GM12801 (cell line): ENCODE results near the gene MYO7A.

Experiments
- CTCF ChIP-seq: IDR thresholded peaks from one replicate; pipeline ENCODE4 v1.5.1; 2011; ENCODE audit warnings: control low read depth; ENCODE audit not compliant: insufficient read length; ENCODE audit errors: extremely low read depth

The MYO7A gene

GRCh38 chr11:77167111-77167626, 39.1 kb downstream of the MYO7A start:
- no peak for TF ChIP-seq CTCF

GRCh38 chr11:77167791-77168190, 39.7 kb downstream of the MYO7A start:
- no peak for TF ChIP-seq CTCF

- TF ChIP-seq CTCF: no peak
Measured at GRCh38 chr11:77170107-77170506, 42.1 kb downstream of the MYO7A start.

GRCh38 chr11:77171254-77171653, 43.2 kb downstream of the MYO7A start:
- TF ChIP-seq CTCF: no peak

GRCh38 chr11:77171885-77172665, 44.0 kb downstream of the MYO7A start:
- TF ChIP-seq CTCF: no peak

GRCh38 chr11:77172666-77172982, 44.6 kb downstream of the MYO7A start:
- TF ChIP-seq CTCF: no peak

GRCh38 chr11:77173494-77173893, 45.4 kb downstream of the MYO7A start:
- TF ChIP-seq CTCF: no peak

GRCh38 chr11:77174559-77174958, 46.5 kb downstream of the MYO7A start:
- TF ChIP-seq CTCF: no peak
